ENCODE results near the gene MAPK8.

MAPK8 gene

DNA sequence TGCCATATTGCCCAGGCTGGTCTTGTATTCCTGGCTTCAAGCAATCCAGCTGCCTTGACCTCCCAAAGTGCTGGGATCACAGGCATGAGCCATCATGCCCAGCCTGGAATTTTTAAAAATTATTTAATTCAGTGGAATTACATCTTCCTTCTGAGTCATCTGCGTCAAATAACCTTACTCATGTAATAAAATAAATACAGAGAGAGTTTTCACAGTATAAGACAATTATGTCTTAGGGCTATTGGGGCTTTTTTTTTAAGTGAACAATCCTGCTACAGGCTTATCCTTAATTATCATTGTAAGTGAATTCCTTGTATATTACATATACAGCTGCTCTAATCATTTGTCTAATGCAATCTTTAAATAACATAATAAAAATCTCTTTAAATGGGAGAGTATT lies 108.3 kb downstream of the MAPK8 start:
- no peak overlapping the region for H3K27ac ChIP-seq (ENCODE audit: low read depth, low read length)
- H3K14ac ChIP-seq (ENCODE audit: low read length): no peak overlapping the region
- no peaks in the 10 kb centered on the region for H3K9me3 ChIP-seq (ENCODE audit: insufficient read depth, low read depth, low read length)
- no peak overlapping the region for H4K12ac ChIP-seq (ENCODE audit: low read depth, low read length)
- H2BK120ac ChIP-seq (ENCODE audit: insufficient read depth, low read length, poor library complexity): no peak overlapping the region
- H3K23ac ChIP-seq (ENCODE audit: low read length): no peak overlapping the region
- no peak overlapping the region for H3K18ac ChIP-seq (ENCODE audit: low read length)
- H3K79me2 ChIP-seq (ENCODE audit: control insufficient read depth, insufficient read depth, low read length, poor library complexity): no peaks in the 10 kb centered on the region
- H2BK12ac ChIP-seq (ENCODE audit: low read length): no peak overlapping the region
- peaks cover 0 to 3% of the 10 kb centered on the region in 2 experiments for H3K36me3 ChIP-seq (ENCODE audit: control insufficient read depth in 1 of 2, insufficient read depth in 2 of 2, low read length in 2 of 2)
- no peak overlapping the region for H2BK5ac ChIP-seq (ENCODE audit: low read depth, low read length, poor library complexity)
- H4K8ac ChIP-seq (ENCODE audit: low read depth, low read length): no peak overlapping the region
- WGBS (ENCODE audit: extremely low coverage, insufficient coverage, insufficient read length): no CpG with 5 or more reads among the region's 1 CpG
- H3K4me1 ChIP-seq (ENCODE audit: control insufficient read depth in 1 of 2, insufficient read depth in 2 of 2, low read length in 2 of 2): no peaks in the 10 kb centered on the region
- no peaks in the 10 kb centered on the region for H3K79me1 ChIP-seq (ENCODE audit: low read length)
- H4K91ac ChIP-seq (ENCODE audit: low read depth, low read length): no peak overlapping the region
- no peak overlapping the region for H2AK5ac ChIP-seq (ENCODE audit: low read length)
- no peak overlapping the region for H3K4me2 ChIP-seq (ENCODE audit: low read length)
- no peaks in the 10 kb centered on the region for H3K27me3 ChIP-seq (ENCODE audit: insufficient read depth, low read length)
- no peak overlapping the region for H3K9ac ChIP-seq (ENCODE audit: low read length)
- H3K4me3 ChIP-seq (ENCODE audit: low read depth, low read length): no peak overlapping the region
- H3K4ac ChIP-seq (ENCODE audit: low read depth, low read length): no peak overlapping the region
- no peak overlapping the region for H2AFZ ChIP-seq (ENCODE audit: insufficient read depth, low read length, poor library complexity)
- DNase-seq: no peak

GRCh38 chr10:48416584-48417232 lies 110.2 kb downstream of the MAPK8 start:
- H3K23ac ChIP-seq (ENCODE audit: low read length): no peak overlapping the region
- no peaks in the 10 kb centered on the region for H3K27me3 ChIP-seq (ENCODE audit: insufficient read depth, low read length)
- peaks cover 0 to 3% of the 10 kb centered on the region in 2 experiments for H3K36me3 ChIP-seq (ENCODE audit: control insufficient read depth in 1 of 2, insufficient read depth in 2 of 2, low read length in 2 of 2)
- H3K18ac ChIP-seq (ENCODE audit: low read length): no peak overlapping the region
- H2BK12ac ChIP-seq (ENCODE audit: low read length): no peak overlapping the region
- H3K4me3 ChIP-seq (ENCODE audit: low read depth, low read length): no peak overlapping the region
- no peak overlapping the region for H2AK5ac ChIP-seq (ENCODE audit: low read length)
- no peak overlapping the region for H2BK120ac ChIP-seq (ENCODE audit: insufficient read depth, low read length, poor library complexity)
- H3K9ac ChIP-seq (ENCODE audit: low read length): no peak overlapping the region
- no peaks in the 10 kb centered on the region for H3K4me1 ChIP-seq (ENCODE audit: control insufficient read depth in 1 of 2, insufficient read depth in 2 of 2, low read length in 2 of 2)
- no peak overlapping the region for H3K4me2 ChIP-seq (ENCODE audit: low read length)
- no peak overlapping the region for H4K91ac ChIP-seq (ENCODE audit: low read depth, low read length)
- H4K12ac ChIP-seq (ENCODE audit: low read depth, low read length): no peak overlapping the region
- H2BK5ac ChIP-seq (ENCODE audit: low read depth, low read length, poor library complexity): no peak overlapping the region
- no peak overlapping the region for H2AFZ ChIP-seq (ENCODE audit: insufficient read depth, low read length, poor library complexity)
- H3K14ac ChIP-seq (ENCODE audit: low read length): no peak overlapping the region
- H3K79me1 ChIP-seq (ENCODE audit: low read length): no peaks in the 10 kb centered on the region
- no peak overlapping the region for H4K8ac ChIP-seq (ENCODE audit: low read depth, low read length)
- H3K4ac ChIP-seq (ENCODE audit: low read depth, low read length): no peak overlapping the region
- H3K9me3 ChIP-seq (ENCODE audit: insufficient read depth, low read depth, low read length): no peaks in the 10 kb centered on the region
- no CpG with 5 or more reads among the region's 2 CpGs for WGBS (ENCODE audit: extremely low coverage, insufficient coverage, insufficient read length)
- peak in 1 of 2 donors; percentile 5 for DNase-seq
- no peaks in the 10 kb centered on the region for H3K79me2 ChIP-seq (ENCODE audit: control insufficient read depth, insufficient read depth, low read length, poor library complexity)
- H3K27ac ChIP-seq (ENCODE audit: low read depth, low read length): no peak overlapping the region

DNA sequence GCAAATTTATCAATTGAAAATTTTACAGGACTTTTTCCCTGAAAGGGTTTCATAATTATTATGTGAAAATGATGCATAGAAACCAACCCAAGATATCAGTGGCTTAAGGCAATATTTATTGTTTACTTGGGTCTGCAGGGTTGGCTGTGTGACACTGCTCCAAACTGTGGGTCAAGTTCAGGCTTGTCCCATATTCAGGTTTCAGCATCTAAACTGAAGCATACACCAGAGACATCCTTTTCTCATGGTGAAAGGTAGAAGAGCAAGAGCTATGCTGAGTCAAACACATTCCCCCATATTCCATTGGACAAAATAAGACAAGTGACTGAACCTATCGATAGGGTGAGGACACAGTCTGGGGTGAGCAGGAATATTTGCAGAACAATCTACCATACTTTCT lies 110.9 kb downstream of the MAPK8 start:
- H3K27ac ChIP-seq (ENCODE audit: low read depth, low read length): no peak overlapping the region
- H4K8ac ChIP-seq (ENCODE audit: low read depth, low read length): no peak overlapping the region
- no peak overlapping the region for H2AFZ ChIP-seq (ENCODE audit: insufficient read depth, low read length, poor library complexity)
- no peaks in the 10 kb centered on the region for H3K27me3 ChIP-seq (ENCODE audit: insufficient read depth, low read length)
- no peak overlapping the region for H2BK5ac ChIP-seq (ENCODE audit: low read depth, low read length, poor library complexity)
- H3K4me1 ChIP-seq (ENCODE audit: control insufficient read depth in 1 of 2, insufficient read depth in 2 of 2, low read length in 2 of 2): no peaks in the 10 kb centered on the region
- H3K36me3 ChIP-seq (ENCODE audit: control insufficient read depth in 1 of 2, insufficient read depth in 2 of 2, low read length in 2 of 2): no peaks in the 10 kb centered on the region
- H3K4ac ChIP-seq (ENCODE audit: low read depth, low read length): no peak overlapping the region
- no peaks in the 10 kb centered on the region for H3K79me1 ChIP-seq (ENCODE audit: low read length)
- H3K4me2 ChIP-seq (ENCODE audit: low read length): no peak overlapping the region
- H3K18ac ChIP-seq (ENCODE audit: low read length): no peak overlapping the region
- H3K9ac ChIP-seq (ENCODE audit: low read length): no peak overlapping the region
- no peaks in the 10 kb centered on the region for H3K79me2 ChIP-seq (ENCODE audit: control insufficient read depth, insufficient read depth, low read length, poor library complexity)
- H3K23ac ChIP-seq (ENCODE audit: low read length): no peak overlapping the region
- no peak overlapping the region for H4K91ac ChIP-seq (ENCODE audit: low read depth, low read length)
- H2BK12ac ChIP-seq (ENCODE audit: low read length): no peak overlapping the region
- no peak overlapping the region for H2BK120ac ChIP-seq (ENCODE audit: insufficient read depth, low read length, poor library complexity)
- H3K4me3 ChIP-seq (ENCODE audit: low read depth, low read length): no peak overlapping the region
- no peak for DNase-seq
- H4K12ac ChIP-seq (ENCODE audit: low read depth, low read length): no peak overlapping the region
- H2AK5ac ChIP-seq (ENCODE audit: low read length): no peak overlapping the region
- no peak overlapping the region for H3K14ac ChIP-seq (ENCODE audit: low read length)
- H3K9me3 ChIP-seq (ENCODE audit: insufficient read depth, low read depth, low read length): no peaks in the 10 kb centered on the region
- no CpG with 5 or more reads among the region's 1 CpG for WGBS (ENCODE audit: extremely low coverage, insufficient coverage, insufficient read length)

- no peak overlapping the region for H4K12ac ChIP-seq (ENCODE audit: low read depth, low read length)
- no peak overlapping the region for H2BK12ac ChIP-seq (ENCODE audit: low read length)
- no peak overlapping the region for H3K23ac ChIP-seq (ENCODE audit: low read length)
- no peak for DNase-seq
- H4K8ac ChIP-seq (ENCODE audit: low read depth, low read length): no peak overlapping the region
- no peak overlapping the region for H3K4me2 ChIP-seq (ENCODE audit: low read length)
- no peak overlapping the region for H2AFZ ChIP-seq (ENCODE audit: insufficient read depth, low read length, poor library complexity)
- no peaks in the 10 kb centered on the region for H3K79me2 ChIP-seq (ENCODE audit: control insufficient read depth, insufficient read depth, low read length, poor library complexity)
- no peak overlapping the region for H3K27ac ChIP-seq (ENCODE audit: low read depth, low read length)
- no peak overlapping the region for H3K4me3 ChIP-seq (ENCODE audit: low read depth, low read length)
- H3K9ac ChIP-seq (ENCODE audit: low read length): no peak overlapping the region
- no peak overlapping the region for H2BK120ac ChIP-seq (ENCODE audit: insufficient read depth, low read length, poor library complexity)
- H3K9me3 ChIP-seq (ENCODE audit: insufficient read depth, low read depth, low read length): no peaks in the 10 kb centered on the region
- no peak overlapping the region for H2BK5ac ChIP-seq (ENCODE audit: low read depth, low read length, poor library complexity)
- H3K4me1 ChIP-seq (ENCODE audit: control insufficient read depth in 1 of 2, insufficient read depth in 2 of 2, low read length in 2 of 2): no peaks in the 10 kb centered on the region
- H3K4ac ChIP-seq (ENCODE audit: low read depth, low read length): no peak overlapping the region
- WGBS (ENCODE audit: extremely low coverage, insufficient coverage, insufficient read length): no CpG with 5 or more reads among the region's 5 CpGs
- no peaks in the 10 kb centered on the region for H3K79me1 ChIP-seq (ENCODE audit: low read length)
- H3K14ac ChIP-seq (ENCODE audit: low read length): no peak overlapping the region
- no peak overlapping the region for H4K91ac ChIP-seq (ENCODE audit: low read depth, low read length)
- H3K18ac ChIP-seq (ENCODE audit: low read length): no peak overlapping the region
- no peaks in the 10 kb centered on the region for H3K36me3 ChIP-seq (ENCODE audit: control insufficient read depth in 1 of 2, insufficient read depth in 2 of 2, low read length in 2 of 2)
- H3K27me3 ChIP-seq (ENCODE audit: insufficient read depth, low read length): no peaks in the 10 kb centered on the region
- no peak overlapping the region for H2AK5ac ChIP-seq (ENCODE audit: low read length)
These were observed 111.8 kb downstream of the MAPK8 start for GRCh38 chr10:48418189-48418788.
